Urinary bladder (tissue), 4 donors: ENCODE measurements around the gene TMEM167A. TPM values are rescaled to one million over a fixed set of nuclear protein-coding genes. Genes with fewer than 3 reads are reported as not detected.

Experiments
- DNase-seq: peaks from one replicate; pipeline ENCODE4 v3.0.0-alpha.2; 2015; ENCODE audit errors: extremely low spot score
- H3K27ac ChIP-seq: one replicate; pipeline ENCODE4 v1.5.1; 2013; ENCODE audit warnings: low read depth, mild to moderate bottlenecking, moderate library complexity
- H3K36me3 ChIP-seq: one replicate; pipeline ENCODE4 v1.6.1; 2013; ENCODE audit warnings: mild to moderate bottlenecking, moderate library complexity; ENCODE audit not compliant: insufficient read depth
- H3K4me1 ChIP-seq: one replicate; pipeline ENCODE4 v1.6.1; 2013; ENCODE audit warnings: mild to moderate bottlenecking, moderate library complexity; ENCODE audit not compliant: insufficient read depth
- H3K4me3 ChIP-seq: one replicate; pipeline ENCODE4 v1.5.1; 2013; ENCODE audit warnings: low read depth, low read length
- WGBS: extraction: QIAGEN DNeasy Blood & Tissue Kit; methylation state at CpG from one replicate; pipeline ENCODE4 v1.1.7; 2013; 5-methylcytosine and 5-hydroxymethylcytosine counted together
- polyA plus RNA-seq: library from polyadenylated mRNA; stranded (reverse); fragments of 200-250 nt; gene quantifications from one replicate; pipeline ENCODE4 v1.2.3, GENCODE V29; 2013
- total RNA-seq: library from RNA; depleted of rRNA; stranded (reverse); fragments of >200 nt; gene quantifications from one replicate; pipeline ENCODE4 v1.2.3, GENCODE V29; 2014
- donor health status: healthy with polysubstance abuse.
- donor health status: healthy.

The TMEM167A gene
- total and polyA plus RNA-seq, 2 donors = 30.1 to 113 TPM

DNA sequence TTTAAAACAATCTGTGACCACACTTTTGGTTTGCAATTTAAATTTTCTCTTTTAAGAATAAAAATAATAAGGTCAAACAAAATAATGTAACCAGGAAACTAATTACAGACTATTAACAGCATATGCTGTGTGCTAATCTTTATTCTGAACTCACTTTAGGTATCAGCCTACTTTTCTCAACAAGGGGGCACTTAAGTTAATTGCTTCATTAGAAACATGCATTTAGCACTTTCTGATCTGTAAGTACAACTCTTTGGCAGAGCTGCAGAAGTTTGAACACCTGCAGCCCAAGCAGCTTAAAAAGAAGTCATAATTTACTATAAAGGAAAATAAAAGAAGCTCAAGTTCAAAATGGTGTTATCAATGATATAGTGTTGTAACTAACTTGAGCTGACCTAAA lies 21.8 kb upstream of the TMEM167A start:
- no peak overlapping the region for H3K27ac ChIP-seq
- H3K4me3 ChIP-seq = no peak overlapping the region
- no peak for DNase-seq
- H3K4me1 ChIP-seq = no peaks in the 10 kb centered on the region
- H3K36me3 ChIP-seq = no peaks in the 10 kb centered on the region

DNA sequence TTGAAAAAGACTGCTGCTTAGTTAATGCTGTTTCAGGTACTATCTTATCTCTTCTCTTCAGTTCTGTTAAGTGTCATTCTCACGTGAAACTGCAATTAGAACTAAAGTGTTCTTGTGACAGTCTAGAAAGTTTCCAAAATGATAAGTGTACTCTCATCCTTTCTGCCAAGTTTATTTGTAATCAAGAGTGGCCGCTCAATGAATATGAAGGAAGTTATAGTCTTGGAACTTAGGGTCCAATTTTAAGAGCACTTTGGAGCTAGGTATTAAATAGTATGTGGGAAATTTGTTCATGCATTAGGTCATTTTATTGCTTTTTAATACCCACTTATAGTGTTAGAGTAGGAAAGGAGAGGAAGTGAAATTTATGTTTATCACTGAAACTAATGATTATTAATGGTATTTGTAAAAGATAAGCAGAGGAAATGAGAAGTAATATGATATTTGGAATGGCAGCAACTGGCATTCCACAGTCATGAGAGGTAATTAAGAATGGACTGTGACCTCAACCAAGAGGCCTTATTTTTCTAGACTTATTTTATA lies 20.6 kb upstream of the TMEM167A start:
- H3K27ac ChIP-seq = no peak overlapping the region
- WGBS = 80% methylated on average over 2 of the region's 2 CpGs
- DNase-seq = no peak
- no peak overlapping the region for H3K4me3 ChIP-seq
- H3K4me1 ChIP-seq = no peaks in the 10 kb centered on the region
- no peaks in the 10 kb centered on the region for H3K36me3 ChIP-seq

DNA sequence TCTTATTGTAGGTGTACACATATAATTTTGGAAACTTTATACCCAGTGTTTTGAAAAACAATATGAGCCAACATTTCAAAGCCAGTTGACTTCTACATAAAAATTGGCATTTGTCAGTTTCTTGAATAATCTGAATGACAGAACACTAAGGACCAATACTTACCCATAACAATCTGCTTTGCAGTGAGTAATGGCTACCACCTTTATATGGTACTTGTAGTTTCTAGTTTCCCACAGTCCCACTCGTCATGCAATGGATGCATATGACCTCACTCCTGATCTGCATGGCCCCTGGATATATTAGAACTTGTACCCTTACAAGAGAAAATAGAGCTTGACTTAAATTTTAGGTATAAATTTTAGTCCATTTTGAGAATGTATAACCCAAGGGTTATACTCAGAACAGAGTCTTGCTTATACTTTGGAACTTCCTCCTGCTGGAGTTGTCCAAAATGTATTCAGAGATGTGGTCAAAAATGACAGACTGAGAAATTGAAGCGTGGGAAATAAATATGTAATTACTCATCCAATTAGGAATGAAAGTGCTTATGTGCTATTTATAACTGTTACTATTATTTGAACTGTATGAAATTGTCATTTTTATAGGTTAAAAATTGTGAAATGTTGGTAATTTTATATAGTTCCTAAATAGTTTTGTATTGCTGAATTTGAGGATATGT lies 19.6 kb upstream of the TMEM167A start:
- WGBS = 92% methylated on average over 2 of the region's 2 CpGs
- Histone ChIP-seq H3K36me3 (no peaks in the 10 kb centered on the region), H3K4me3 (no peak overlapping the region), H3K27ac (no peak overlapping the region), H3K4me1 (no peaks in the 10 kb centered on the region)
- no peak for DNase-seq

DNA sequence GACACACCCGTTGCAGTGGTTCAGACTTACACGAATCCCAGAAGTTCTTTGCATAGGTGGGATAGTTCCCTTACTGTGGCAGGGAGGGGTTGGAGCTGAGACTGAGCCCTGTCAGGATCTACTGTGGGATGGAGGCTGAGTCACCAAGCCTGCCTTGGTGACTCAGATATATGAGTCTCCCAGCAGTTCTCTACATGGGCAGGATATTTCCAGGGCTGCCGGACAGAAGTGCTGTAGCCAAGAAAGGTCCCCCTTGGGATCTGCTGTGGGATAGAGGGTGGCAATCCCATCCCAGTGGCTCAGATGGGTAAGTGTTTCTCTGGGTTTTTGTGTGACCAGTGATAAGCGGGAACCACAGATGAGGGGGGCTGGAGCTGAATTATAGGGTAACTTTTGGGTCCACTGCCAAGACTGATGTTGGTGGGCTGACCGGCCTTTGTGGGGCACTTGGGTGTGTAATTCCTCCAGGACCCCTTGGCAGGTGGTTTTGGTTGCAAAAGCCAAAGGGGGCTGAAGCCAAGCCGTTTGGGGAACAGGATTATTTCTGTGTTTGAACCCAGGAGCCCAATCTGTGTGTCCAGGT lies 18.9 kb upstream of the TMEM167A start:
- no peak overlapping the region for H3K4me3 ChIP-seq
- DNase-seq = no peak
- H3K36me3 ChIP-seq = no peaks in the 10 kb centered on the region
- no peaks in the 10 kb centered on the region for H3K4me1 ChIP-seq
- no peak overlapping the region for H3K27ac ChIP-seq
- WGBS = 76% methylated on average over 6 of the region's 6 CpGs

DNA sequence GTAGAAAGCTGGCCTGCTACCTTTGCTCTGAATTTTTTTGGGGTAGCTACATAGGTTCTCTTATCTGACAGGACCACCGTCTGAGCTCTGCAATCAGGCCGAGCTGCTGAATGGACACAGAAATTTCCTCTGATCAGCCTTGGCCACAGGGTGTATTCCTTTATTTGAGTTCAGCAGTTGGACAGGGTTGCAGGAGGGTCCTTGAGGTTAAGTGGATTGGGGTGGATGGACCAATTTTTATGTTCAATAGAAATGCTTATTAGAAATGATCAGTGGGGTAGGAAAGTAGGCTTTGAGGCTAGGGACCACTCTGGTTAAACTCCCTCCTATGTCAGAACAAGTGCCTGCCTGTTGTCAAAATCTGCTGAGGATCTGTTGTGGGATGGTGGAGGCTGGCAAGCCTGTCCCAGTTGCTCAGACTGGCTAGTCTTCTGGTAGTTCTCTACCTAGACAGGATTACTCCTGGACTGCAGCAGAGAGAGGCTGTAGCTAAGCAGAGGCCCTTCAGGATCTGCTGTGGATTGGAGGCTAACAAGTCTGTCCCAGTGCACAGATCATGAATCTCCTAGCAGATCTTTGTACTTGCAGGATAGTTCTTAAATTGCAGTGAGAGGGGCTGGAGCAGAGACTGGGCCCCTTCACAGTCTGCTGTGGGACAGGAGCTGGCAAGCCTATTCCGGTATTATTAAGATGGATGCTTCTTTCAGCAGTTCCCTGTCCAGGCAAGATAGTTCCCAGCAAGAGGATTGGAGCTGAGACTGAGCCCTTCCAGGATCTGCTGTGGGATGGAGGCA lies 18.2 kb upstream of the TMEM167A start:
- no peak overlapping the region for H3K4me3 ChIP-seq
- 93% methylated on average over 3 of the region's 3 CpGs for WGBS
- H3K27ac ChIP-seq = no peak overlapping the region
- no peaks in the 10 kb centered on the region for H3K36me3 ChIP-seq
- no peaks in the 10 kb centered on the region for H3K4me1 ChIP-seq
- no peak for DNase-seq

DNA sequence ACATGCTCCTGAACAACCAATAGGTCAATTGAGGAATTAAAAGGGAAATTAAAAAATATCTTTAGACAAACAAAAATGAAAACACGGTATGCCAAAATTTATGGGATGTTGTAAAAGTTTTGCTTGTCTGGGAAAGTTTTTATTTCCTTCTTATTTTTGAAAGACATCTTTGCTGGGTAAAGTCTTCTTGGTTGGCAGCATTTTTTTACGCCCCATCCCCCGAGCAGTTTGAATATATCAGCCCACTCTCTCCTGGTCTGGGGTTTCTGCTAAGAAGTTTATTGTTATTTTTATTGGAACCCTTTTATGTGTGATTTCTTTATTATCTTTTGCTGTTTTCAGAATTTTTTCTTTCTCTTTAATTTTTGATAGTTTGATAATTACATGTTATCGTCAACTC lies 16.5 kb upstream of the TMEM167A start:
- no peak for DNase-seq
- Histone ChIP-seq H3K4me3 (no peak overlapping the region), H3K4me1 (no peaks in the 10 kb centered on the region), H3K36me3 (no peaks in the 10 kb centered on the region), H3K27ac (no peak overlapping the region)
- WGBS = 98% methylated on average over 4 of the region's 4 CpGs

DNA sequence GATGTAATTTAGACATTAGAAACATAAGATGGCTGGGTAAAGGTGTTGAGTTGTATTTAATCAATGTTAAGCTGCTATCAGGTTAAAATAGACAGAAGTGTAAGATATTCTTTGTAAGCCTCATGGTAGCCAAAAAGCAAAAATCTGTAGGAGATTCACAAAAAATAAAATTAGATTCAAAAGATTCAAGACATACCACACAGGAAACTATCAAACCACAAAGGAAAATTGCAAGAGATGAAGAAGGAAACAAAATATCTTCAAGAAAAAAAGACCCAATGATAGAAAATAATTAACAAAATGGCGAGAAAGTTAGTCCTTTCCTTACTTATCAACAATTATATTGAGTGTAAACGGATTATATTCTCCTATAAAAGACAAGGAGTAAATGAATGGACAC lies 15.4 kb upstream of the TMEM167A start:
- no peak overlapping the region for H3K4me3 ChIP-seq
- no peak overlapping the region for H3K27ac ChIP-seq
- H3K4me1 ChIP-seq = no peaks in the 10 kb centered on the region
- no peaks in the 10 kb centered on the region for H3K36me3 ChIP-seq
- DNase-seq = no peak
- WGBS = 94% methylated on average over 2 of the region's 2 CpGs

DNA sequence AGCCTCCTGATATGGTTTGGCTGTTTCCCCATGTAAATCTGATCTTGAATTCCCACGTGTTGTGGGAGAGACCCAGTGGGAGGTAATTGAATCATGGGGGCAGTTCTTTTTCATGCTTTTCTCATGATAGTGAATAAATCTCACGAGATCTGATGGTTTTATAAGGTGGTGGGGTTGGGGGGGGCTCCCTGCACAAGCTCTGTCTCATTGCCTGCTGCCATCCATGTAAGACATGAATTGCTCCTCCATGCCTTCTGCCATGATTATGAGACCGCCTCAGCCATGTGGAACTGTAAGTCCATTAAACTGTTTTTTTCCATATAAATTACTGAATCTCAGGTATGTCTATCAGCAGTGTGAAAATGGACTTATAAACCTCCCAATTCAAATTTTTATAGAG lies 13.0 kb upstream of the TMEM167A start:
- DNase-seq = no peak
- Histone ChIP-seq H3K4me1 (no peaks in the 10 kb centered on the region), H3K4me3 (no peak overlapping the region), H3K36me3 (no peaks in the 10 kb centered on the region), H3K27ac (no peak overlapping the region)
- 92% methylated on average over 3 of the region's 3 CpGs for WGBS

DNA sequence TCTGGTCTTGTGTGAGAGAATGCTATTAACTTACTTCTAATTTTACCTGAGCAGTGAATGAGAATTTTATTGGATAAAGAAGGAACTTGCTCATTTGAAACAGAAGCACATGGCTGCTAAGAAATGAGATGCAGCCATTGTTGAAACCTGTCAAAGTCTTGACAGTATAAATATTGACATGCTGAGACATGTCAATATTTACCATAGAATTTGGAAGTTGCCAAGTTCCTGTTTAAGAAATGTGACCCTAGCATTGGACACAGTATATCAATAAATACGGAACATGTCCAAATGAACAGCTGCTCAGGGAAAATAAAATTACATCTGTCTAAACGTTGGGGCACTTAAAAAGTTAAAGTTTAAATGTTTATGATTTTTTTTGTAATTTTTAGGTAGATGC lies 7.9 kb upstream of the TMEM167A start:
- 68% methylated on average over 2 of the region's 2 CpGs for WGBS
- H3K4me1 ChIP-seq = no peaks in the 10 kb centered on the region
- DNase-seq = no peak
- no peak overlapping the region for H3K4me3 ChIP-seq
- H3K27ac ChIP-seq = no peak overlapping the region
- no peaks in the 10 kb centered on the region for H3K36me3 ChIP-seq

DNA sequence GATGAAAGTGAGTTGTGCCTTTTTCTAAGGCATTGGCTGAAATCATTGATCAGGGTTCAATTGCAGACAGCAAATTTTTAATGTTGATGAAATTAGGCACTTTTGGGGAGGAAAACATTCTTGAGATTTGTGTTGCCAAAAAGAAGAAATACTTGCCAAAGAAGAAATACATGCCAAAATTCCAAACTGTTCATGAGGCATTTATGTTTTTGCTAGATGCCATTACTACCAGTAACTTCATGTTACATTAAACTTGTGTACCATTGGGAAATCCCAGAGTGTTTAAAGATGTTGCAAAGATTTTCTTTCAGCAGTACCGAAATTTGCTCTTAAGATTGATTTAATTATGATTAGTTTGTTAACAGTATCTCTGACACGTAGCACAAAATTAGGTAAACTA lies 7.1 kb upstream of the TMEM167A start:
- no peak overlapping the region for H3K4me3 ChIP-seq
- no peaks in the 10 kb centered on the region for H3K36me3 ChIP-seq
- no peak overlapping the region for H3K27ac ChIP-seq
- WGBS = 89% methylated on average over 2 of the region's 2 CpGs
- no peaks in the 10 kb centered on the region for H3K4me1 ChIP-seq
- no peak for DNase-seq

DNA sequence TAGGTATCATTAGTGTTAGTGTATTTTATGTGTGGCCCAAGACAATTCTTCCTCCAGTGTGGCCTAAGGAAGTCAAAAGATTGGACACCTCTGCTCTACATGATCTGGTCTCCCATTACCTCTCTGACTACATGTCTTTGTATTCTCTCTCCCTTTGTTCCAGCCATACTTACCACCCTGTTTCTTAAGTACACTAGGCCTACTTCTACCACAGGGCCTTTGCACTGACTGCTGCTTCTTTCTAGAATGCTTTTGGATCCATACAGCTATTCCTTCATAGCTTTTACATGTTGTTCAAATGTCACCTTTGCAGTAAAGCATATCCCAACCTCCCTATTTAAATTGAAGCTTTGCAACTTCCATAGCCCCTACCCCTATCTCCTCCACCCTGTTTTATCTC lies 5.6 kb upstream of the TMEM167A start:
- H3K27ac ChIP-seq = no peak overlapping the region
- no peak overlapping the region for H3K4me3 ChIP-seq
- no peaks in the 10 kb centered on the region for H3K36me3 ChIP-seq
- H3K4me1 ChIP-seq = no peaks in the 10 kb centered on the region
- DNase-seq = no peak

DNA sequence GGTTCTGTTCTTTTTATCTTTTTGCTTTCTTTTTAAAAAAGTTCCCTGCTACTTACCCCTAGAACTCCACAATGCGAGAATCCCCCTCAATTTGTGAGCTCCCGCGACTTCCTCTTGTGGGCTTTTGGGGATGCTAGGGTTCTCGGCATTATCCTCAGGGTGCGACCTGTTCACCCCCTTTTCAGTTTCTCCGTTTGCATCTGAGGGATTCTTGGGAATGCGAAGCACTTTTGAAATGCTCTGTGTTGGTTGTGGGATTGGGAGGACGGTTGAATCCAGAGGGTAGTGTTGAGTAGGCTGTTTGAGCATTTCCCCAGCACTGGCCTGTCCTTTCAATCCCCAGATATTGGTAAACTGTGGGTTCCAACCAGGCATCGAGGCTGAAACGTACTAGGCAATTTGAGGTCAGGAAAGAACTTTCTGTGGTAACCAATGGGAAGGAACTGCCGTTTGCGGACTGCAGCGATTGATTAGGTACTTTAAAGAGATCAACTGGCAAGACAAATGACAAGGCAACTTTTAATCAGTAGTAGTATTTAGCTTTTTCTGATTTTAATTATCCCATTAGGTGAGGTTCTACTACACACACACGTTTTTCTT lies 568 bp upstream of the TMEM167A start:
- no peaks in the 10 kb centered on the region for H3K36me3 ChIP-seq
- WGBS = 2% methylated on average over 14 of the region's 14 CpGs
- H3K4me3 ChIP-seq = peak overlapping the region; percentile 61
- DNase-seq = no peak
- H3K27ac ChIP-seq = peak overlapping the region; percentile 31
- no peaks in the 10 kb centered on the region for H3K4me1 ChIP-seq

DNA sequence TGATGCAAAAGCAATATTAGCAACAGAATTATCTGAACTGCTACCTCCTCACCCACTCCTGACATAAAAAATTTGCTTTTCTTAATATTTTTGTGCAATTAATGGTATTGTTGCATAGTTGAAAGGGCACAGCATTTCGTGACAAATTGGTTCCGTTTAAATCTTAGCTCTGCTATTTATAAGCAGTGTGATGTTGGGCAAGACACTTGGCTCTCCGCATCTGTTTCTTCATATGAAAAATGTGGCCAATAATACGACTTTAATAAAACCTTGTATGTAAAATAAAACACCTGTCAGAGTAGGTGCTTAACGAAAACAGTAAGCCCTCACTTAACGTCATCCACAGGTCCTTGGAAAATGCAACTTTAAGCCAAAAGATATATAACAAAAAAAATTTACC lies 4.2 kb downstream of the TMEM167A start:
- Histone ChIP-seq H3K36me3 (no peaks in the 10 kb centered on the region), H3K27ac (no peak overlapping the region), H3K4me1 (no peaks in the 10 kb centered on the region), H3K4me3 (no peak overlapping the region)
- 40% methylated on average over 6 of the region's 6 CpGs for WGBS
- no peak for DNase-seq
